GM23338 (cell line): ENCODE results near the gene HGF. TPM values are rescaled to one million over a fixed set of nuclear protein-coding genes. Genes with fewer than 3 reads are reported as not detected.
A peak's percentile ranks its signal among the peaks of the same experiment; 100 is the strongest.

Experiments
- ATAC-seq: fragments of 200-7000 bp; cut with Tn5 transposase; 3 replicates; pipeline ENCODE4 v1.9.1; 2020
- DNase-seq: peaks from one replicate; pipeline ENCODE4 v3.0.0-alpha.2; 2015; ENCODE audit warnings: low spot score
- H2AFZ ChIP-seq: fragments of 200-600 bp; sonication (generic); 2 replicates; pipeline ENCODE4 v1.8.0; 2016; ENCODE audit warnings: antibody characterized with exemption, mild to moderate bottlenecking, moderate library complexity
- H3F3A ChIP-seq: fragments of 200-600 bp; sonication (generic); replicated peaks from 2 replicates; pipeline ENCODE4 v1.8.0; 2017; ENCODE audit warnings: antibody characterized with exemption, mixed run types, low read depth
- H3K27ac ChIP-seq: fragments of 200-600 bp; sonication (generic); 2 replicates; pipeline ENCODE4 v1.6.1; 2016; ENCODE audit warnings: low read depth
- H3K27me3 ChIP-seq: fragments of 200-600 bp; sonication (generic); 2 replicates; pipeline ENCODE4 v1.8.0; 2016; ENCODE audit warnings: mild to moderate bottlenecking, mixed run types, moderate library complexity; ENCODE audit not compliant: insufficient read depth
- H3K36me3 ChIP-seq: fragments of 200-600 bp; sonication (generic); 2 replicates; pipeline ENCODE4 v1.8.0; 2016; ENCODE audit warnings: mild to moderate bottlenecking; ENCODE audit not compliant: insufficient read depth
- H3K4me1 ChIP-seq: fragments of 200-600 bp; sonication (generic); 2 replicates; pipeline ENCODE4 v1.8.0; 2016; ENCODE audit warnings: mild to moderate bottlenecking, moderate library complexity; ENCODE audit not compliant: insufficient read depth
- H3K4me2 ChIP-seq: fragments of 200-600 bp; sonication (generic); 2 replicates; pipeline ENCODE4 v1.7.1; 2017; ENCODE audit warnings: mixed run types
- H3K4me3 ChIP-seq: fragments of 200-600 bp; sonication (generic); 2 replicates; pipeline ENCODE4 v1.6.1; 2016; ENCODE audit warnings: mixed run types
- H3K79me2 ChIP-seq: fragments of 200-600 bp; sonication (generic); replicated peaks from 2 replicates; pipeline ENCODE4 v1.8.0; 2017; ENCODE audit warnings: mild to moderate bottlenecking; ENCODE audit not compliant: insufficient read depth
- H3K9me2 ChIP-seq: fragments of 200-600 bp; sonication (generic); 2 replicates; pipeline ENCODE4 v1.8.0; 2017; ENCODE audit not compliant: insufficient read depth
- H4K20me1 ChIP-seq: fragments of 200-600 bp; sonication (generic); replicated peaks from 2 replicates; pipeline ENCODE4 v1.8.0; 2017; ENCODE audit warnings: mild to moderate bottlenecking; ENCODE audit not compliant: insufficient read depth
- H3K27ac Mint-ChIP-seq: 2 replicates; pipeline ENCODE4 v1.8.0; 2020; ENCODE audit warnings: inconsistent platforms, mild to moderate bottlenecking, moderate library complexity, mixed read lengths
- H3K27me3 Mint-ChIP-seq: 3 replicates; pipeline ENCODE4 v1.8.0; 2022; ENCODE audit warnings: low read depth, mild to moderate bottlenecking, moderate library complexity, mixed read lengths, inconsistent platforms; ENCODE audit not compliant: insufficient read depth, poor library complexity
- H3K36me3 Mint-ChIP-seq: 3 replicates; pipeline ENCODE4 v1.8.0; 2021; ENCODE audit warnings: low read depth, mild to moderate bottlenecking, inconsistent platforms, moderate library complexity, mixed read lengths
- H3K4me1 Mint-ChIP-seq: 3 replicates; pipeline ENCODE4 v1.8.0; 2020; ENCODE audit warnings: mild to moderate bottlenecking, inconsistent platforms, mixed read lengths
- H3K4me3 Mint-ChIP-seq: 3 replicates; pipeline ENCODE4 v1.8.0; 2021; ENCODE audit warnings: moderate library complexity, mild to moderate bottlenecking, inconsistent platforms, mixed read lengths
- H3K9me3 Mint-ChIP-seq: 3 replicates; pipeline ENCODE4 v1.8.0; 2020; ENCODE audit warnings: moderate library complexity, mild to moderate bottlenecking, inconsistent platforms, mixed read lengths
- CREB1 ChIP-seq: fragments of 250-450 bp; sonication (Bioruptor Pico); IDR thresholded peaks from 2 replicates; pipeline ENCODE4 v1.5.0; 2020; ENCODE audit warnings: low read depth, mild to moderate bottlenecking, moderate library complexity
- ETS1 ChIP-seq: IDR thresholded peaks from 2 replicates; pipeline ENCODE4 v1.6.1; 2016; ENCODE audit warnings: antibody characterized with exemption
- EZH2 ChIP-seq: fragments of 200-600 bp; sonication (generic); IDR thresholded peaks from one replicate; pipeline ENCODE4 v1.8.0; 2017; ENCODE audit warnings: antibody characterized with exemption, mild to moderate bottlenecking, low read depth; ENCODE audit not compliant: unreplicated experiment
- EZH2phosphoT487 ChIP-seq: fragments of 200-600 bp; sonication (generic); IDR thresholded peaks from one replicate; pipeline ENCODE4 v1.8.1; 2018; ENCODE audit warnings: antibody characterized with exemption; ENCODE audit not compliant: unreplicated experiment
- JUNB ChIP-seq: IDR thresholded peaks from one replicate; pipeline ENCODE4 v1.6.1; 2016; ENCODE audit warnings: antibody characterized with exemption; ENCODE audit not compliant: unreplicated experiment
- NANOG ChIP-seq: IDR thresholded peaks from 2 replicates; pipeline ENCODE4 v1.6.1; 2016; ENCODE audit warnings: antibody characterized with exemption, borderline replicate concordance
- POLR2AphosphoS5 ChIP-seq: IDR thresholded peaks from 2 replicates; pipeline ENCODE4 v1.6.1; 2016; ENCODE audit warnings: antibody characterized with exemption, low read depth
- STAT1 ChIP-seq: IDR thresholded peaks from one replicate; pipeline ENCODE4 v1.6.1; 2016; ENCODE audit warnings: antibody characterized with exemption; ENCODE audit not compliant: unreplicated experiment
- ZNF114 ChIP-seq: fragments of 250-450 bp; sonication (Bioruptor Pico); IDR thresholded peaks from 2 replicates; pipeline ENCODE4 v1.5.0; 2020; ENCODE audit warnings: mild to moderate bottlenecking, moderate library complexity
- ZNF331 ChIP-seq: fragments of 250-450 bp; sonication (Bioruptor Pico); IDR thresholded peaks from 2 replicates; pipeline ENCODE4 v1.5.0; 2020; ENCODE audit warnings: low read depth, mild to moderate bottlenecking, moderate library complexity
- polyA plus RNA-seq: library from polyadenylated mRNA; unstranded; fragments of >200 nt; fragmentation: Nextera tagmentation; extraction: Ambion mirVana; gene quantifications from 2 replicates; pipeline ENCODE4 v1.2.1, GENCODE V29; 2016
- total RNA-seq: library from RNA; depleted of rRNA; stranded (reverse); fragments of >200 nt; shearing (Covaris generic); gene quantifications from 2 replicates; pipeline ENCODE4 v1.2.3, GENCODE V29; 2014
- TF ChIP-seq, protein P1 (sequence below): IDR thresholded peaks from one replicate; pipeline ENCODE4 v1.6.1; 2018; ENCODE audit warnings: antibody characterized with exemption; ENCODE audit not compliant: unreplicated experiment
- TF ChIP-seq, protein P2 (sequence below): fragments of 250-450 bp; sonication (Bioruptor Pico); IDR thresholded peaks from 2 replicates; pipeline ENCODE4 v1.5.0; 2020; ENCODE audit warnings: mild to moderate bottlenecking, moderate library complexity
- TF ChIP-seq, protein P3 (sequence below), 2 experiments: fragments of 200-600 bp in 1 of 2; sonication (generic) in 1 of 2; conservative IDR thresholded peaks; 2 replicates each; pipeline versions ENCODE4 v1.5.1 to v1.6.1; 2016 to 2017; ENCODE audit warnings: antibody characterized with exemption in 2 of 2, low read depth in 2 of 2, mild to moderate bottlenecking in 2 of 2, moderate library complexity in 1 of 2

The HGF gene
- total and polyA plus RNA-seq, 2 experiments from 2014 or later = 0.24 to 1.1 TPM

DNA sequence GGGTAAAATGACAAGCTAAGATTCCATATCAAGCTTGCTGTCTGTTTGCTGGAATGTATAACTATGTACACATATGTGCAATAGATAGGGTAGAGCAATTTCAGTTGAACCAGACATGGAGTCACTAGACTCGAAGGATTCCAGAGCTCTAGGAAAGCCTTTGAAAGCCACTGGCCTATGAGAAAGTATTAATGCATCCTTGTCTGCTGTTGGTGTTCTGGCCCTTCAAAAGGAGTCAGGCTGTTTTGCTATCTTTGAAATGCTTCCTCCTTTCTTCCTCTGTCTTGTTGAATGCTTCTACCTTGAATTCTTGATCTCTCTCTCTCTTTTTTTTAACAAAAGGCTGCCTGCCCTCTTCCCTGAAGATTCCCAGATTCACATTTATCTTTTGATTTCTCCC, 20.8 kb upstream of the HGF start:
- Histone ChIP-seq H3F3A (no peaks in the 10 kb centered on the region), H3K4me2 (no peak overlapping the region), H3K79me2 (no peaks in the 10 kb centered on the region), H3K4me1 (peaks cover 8% of the 10 kb centered on the region; the same call in 1 of the 2 replicates), H3K4me3 (no peak overlapping the region), H4K20me1 (no peaks in the 10 kb centered on the region), H3K27me3 (no peaks in the 10 kb centered on the region), H3K9me2 (no peaks in the 10 kb centered on the region), H2AFZ (no peak overlapping the region), H3K27ac (no peak overlapping the region), H3K36me3 (no peaks in the 10 kb centered on the region)
- Mint-ChIP-seq H3K27me3 (peaks cover 3% of the 10 kb centered on the region), H3K4me3 (no peak overlapping the region), H3K36me3 (no peaks in the 10 kb centered on the region), H3K9me3 (no peaks in the 10 kb centered on the region), H3K27ac (no peak overlapping the region), H3K4me1 (peaks cover 19% of the 10 kb centered on the region)
- peak; percentile 27 for DNase-seq
- no peak for TF ChIP-seq JUNB
- TF ChIP-seq EZH2 = no peak
- TF ChIP-seq ZNF331 (CRISPR knock-in tag) = no peak
- TF ChIP-seq, protein P1, sequence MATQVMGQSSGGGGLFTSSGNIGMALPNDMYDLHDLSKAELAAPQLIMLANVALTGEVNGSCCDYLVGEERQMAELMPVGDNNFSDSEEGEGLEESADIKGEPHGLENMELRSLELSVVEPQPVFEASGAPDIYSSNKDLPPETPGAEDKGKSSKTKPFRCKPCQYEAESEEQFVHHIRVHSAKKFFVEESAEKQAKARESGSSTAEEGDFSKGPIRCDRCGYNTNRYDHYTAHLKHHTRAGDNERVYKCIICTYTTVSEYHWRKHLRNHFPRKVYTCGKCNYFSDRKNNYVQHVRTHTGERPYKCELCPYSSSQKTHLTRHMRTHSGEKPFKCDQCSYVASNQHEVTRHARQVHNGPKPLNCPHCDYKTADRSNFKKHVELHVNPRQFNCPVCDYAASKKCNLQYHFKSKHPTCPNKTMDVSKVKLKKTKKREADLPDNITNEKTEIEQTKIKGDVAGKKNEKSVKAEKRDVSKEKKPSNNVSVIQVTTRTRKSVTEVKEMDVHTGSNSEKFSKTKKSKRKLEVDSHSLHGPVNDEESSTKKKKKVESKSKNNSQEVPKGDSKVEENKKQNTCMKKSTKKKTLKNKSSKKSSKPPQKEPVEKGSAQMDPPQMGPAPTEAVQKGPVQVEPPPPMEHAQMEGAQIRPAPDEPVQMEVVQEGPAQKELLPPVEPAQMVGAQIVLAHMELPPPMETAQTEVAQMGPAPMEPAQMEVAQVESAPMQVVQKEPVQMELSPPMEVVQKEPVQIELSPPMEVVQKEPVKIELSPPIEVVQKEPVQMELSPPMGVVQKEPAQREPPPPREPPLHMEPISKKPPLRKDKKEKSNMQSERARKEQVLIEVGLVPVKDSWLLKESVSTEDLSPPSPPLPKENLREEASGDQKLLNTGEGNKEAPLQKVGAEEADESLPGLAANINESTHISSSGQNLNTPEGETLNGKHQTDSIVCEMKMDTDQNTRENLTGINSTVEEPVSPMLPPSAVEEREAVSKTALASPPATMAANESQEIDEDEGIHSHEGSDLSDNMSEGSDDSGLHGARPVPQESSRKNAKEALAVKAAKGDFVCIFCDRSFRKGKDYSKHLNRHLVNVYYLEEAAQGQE = no peak
- TF ChIP-seq, protein P2, sequence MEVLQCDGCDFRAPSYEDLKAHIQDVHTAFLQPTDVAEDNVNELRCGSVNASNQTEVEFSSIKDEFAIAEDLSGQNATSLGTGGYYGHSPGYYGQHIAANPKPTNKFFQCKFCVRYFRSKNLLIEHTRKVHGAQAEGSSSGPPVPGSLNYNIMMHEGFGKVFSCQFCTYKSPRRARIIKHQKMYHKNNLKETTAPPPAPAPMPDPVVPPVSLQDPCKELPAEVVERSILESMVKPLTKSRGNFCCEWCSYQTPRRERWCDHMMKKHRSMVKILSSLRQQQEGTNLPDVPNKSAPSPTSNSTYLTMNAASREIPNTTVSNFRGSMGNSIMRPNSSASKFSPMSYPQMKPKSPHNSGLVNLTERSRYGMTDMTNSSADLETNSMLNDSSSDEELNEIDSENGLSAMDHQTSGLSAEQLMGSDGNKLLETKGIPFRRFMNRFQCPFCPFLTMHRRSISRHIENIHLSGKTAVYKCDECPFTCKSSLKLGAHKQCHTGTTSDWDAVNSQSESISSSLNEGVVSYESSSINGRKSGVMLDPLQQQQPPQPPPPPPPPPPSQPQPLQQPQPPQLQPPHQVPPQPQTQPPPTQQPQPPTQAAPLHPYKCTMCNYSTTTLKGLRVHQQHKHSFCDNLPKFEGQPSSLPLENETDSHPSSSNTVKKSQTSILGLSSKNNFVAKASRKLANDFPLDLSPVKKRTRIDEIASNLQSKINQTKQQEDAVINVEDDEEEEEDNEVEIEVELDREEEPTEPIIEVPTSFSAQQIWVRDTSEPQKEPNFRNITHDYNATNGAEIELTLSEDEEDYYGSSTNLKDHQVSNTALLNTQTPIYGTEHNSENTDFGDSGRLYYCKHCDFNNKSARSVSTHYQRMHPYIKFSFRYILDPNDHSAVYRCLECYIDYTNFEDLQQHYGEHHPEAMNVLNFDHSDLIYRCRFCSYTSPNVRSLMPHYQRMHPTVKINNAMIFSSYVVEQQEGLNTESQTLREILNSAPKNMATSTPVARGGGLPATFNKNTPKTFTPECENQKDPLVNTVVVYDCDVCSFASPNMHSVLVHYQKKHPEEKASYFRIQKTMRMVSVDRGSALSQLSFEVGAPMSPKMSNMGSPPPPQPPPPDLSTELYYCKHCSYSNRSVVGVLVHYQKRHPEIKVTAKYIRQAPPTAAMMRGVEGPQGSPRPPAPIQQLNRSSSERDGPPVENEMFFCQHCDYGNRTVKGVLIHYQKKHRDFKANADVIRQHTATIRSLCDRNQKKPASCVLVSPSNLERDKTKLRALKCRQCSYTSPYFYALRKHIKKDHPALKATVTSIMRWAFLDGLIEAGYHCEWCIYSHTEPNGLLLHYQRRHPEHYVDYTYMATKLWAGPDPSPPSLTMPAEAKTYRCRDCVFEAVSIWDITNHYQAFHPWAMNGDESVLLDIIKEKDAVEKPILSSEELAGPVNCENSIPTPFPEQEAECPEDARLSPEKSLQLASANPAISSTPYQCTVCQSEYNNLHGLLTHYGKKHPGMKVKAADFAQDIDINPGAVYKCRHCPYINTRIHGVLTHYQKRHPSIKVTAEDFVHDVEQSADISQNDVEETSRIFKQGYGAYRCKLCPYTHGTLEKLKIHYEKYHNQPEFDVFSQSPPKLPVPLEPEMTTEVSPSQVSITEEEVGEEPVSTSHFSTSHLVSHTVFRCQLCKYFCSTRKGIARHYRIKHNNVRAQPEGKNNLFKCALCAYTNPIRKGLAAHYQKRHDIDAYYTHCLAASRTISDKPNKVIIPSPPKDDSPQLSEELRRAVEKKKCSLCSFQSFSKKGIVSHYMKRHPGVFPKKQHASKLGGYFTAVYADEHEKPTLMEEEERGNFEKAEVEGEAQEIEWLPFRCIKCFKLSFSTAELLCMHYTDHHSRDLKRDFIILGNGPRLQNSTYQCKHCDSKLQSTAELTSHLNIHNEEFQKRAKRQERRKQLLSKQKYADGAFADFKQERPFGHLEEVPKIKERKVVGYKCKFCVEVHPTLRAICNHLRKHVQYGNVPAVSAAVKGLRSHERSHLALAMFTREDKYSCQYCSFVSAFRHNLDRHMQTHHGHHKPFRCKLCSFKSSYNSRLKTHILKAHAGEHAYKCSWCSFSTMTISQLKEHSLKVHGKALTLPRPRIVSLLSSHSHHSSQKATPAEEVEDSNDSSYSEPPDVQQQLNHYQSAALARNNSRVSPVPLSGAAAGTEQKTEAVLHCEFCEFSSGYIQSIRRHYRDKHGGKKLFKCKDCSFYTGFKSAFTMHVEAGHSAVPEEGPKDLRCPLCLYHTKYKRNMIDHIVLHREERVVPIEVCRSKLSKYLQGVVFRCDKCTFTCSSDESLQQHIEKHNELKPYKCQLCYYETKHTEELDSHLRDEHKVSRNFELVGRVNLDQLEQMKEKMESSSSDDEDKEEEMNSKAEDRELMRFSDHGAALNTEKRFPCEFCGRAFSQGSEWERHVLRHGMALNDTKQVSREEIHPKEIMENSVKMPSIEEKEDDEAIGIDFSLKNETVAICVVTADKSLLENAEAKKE (CRISPR knock-in tag) = no peak
- TF ChIP-seq POLR2AphosphoS5 = no peak
- TF ChIP-seq NANOG = no peak
- TF ChIP-seq ETS1 = no peak
- TF ChIP-seq CREB1 = no peak
- TF ChIP-seq, protein P3, sequence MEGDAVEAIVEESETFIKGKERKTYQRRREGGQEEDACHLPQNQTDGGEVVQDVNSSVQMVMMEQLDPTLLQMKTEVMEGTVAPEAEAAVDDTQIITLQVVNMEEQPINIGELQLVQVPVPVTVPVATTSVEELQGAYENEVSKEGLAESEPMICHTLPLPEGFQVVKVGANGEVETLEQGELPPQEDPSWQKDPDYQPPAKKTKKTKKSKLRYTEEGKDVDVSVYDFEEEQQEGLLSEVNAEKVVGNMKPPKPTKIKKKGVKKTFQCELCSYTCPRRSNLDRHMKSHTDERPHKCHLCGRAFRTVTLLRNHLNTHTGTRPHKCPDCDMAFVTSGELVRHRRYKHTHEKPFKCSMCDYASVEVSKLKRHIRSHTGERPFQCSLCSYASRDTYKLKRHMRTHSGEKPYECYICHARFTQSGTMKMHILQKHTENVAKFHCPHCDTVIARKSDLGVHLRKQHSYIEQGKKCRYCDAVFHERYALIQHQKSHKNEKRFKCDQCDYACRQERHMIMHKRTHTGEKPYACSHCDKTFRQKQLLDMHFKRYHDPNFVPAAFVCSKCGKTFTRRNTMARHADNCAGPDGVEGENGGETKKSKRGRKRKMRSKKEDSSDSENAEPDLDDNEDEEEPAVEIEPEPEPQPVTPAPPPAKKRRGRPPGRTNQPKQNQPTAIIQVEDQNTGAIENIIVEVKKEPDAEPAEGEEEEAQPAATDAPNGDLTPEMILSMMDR (conservative IDR thresholded peaks at IDR 0.05; ENCODE audit: low read depth in 2 of 2) = no peak
- TF ChIP-seq ZNF114 (CRISPR knock-in tag) = no peak
- TF ChIP-seq STAT1 = no peak
- TF ChIP-seq EZH2phosphoT487 = no peak
- no peak for ATAC-seq
